ENCODE data around the gene NPR3. TPM values are rescaled to one million over a fixed set of nuclear protein-coding genes. Genes with fewer than 3 reads are reported as not detected.

Gene NPR3
- total and polyA plus RNA-seq, 2 experiments from 2014 or later = 0.07 to 0.15 TPM

- no peak for ATAC-seq
- H3K9me3 Mint-ChIP-seq = no peaks in the 10 kb centered on the region
- no peaks in the 10 kb centered on the region for H4K20me1 ChIP-seq (replicated peaks; ENCODE audit: insufficient read depth)
- no peaks in the 10 kb centered on the region for H3K27me3 ChIP-seq (ENCODE audit: insufficient read depth)
- no peaks in the 10 kb centered on the region for H3K79me2 ChIP-seq (replicated peaks; ENCODE audit: insufficient read depth)
- no peaks in the 10 kb centered on the region for H3K36me3 ChIP-seq (ENCODE audit: insufficient read depth)
- H3K9me2 ChIP-seq (ENCODE audit: insufficient read depth) = peaks cover 5% of the 10 kb centered on the region
- H3K27me3 Mint-ChIP-seq (ENCODE audit: insufficient read depth, low read depth, poor library complexity) = peaks cover 5% of the 10 kb centered on the region
- no peak for DNase-seq (ENCODE audit: low spot score)
- no peaks in the 10 kb centered on the region for H3F3A ChIP-seq (replicated peaks; ENCODE audit: low read depth)
- no peaks in the 10 kb centered on the region for H3K4me1 ChIP-seq (ENCODE audit: insufficient read depth)
- TF ChIP-seq ZNF331 (CRISPR knock-in tag; IDR thresholded peaks at IDR 0.05; ENCODE audit: low read depth) (no peak), NANOG (IDR thresholded peaks at IDR 0.05; ENCODE audit: borderline replicate concordance) (no peak), EZH2 (IDR thresholded peaks at IDR 0.05; ENCODE audit: low read depth, unreplicated experiment) (no peak)
- TF ChIP-seq, protein P1, sequence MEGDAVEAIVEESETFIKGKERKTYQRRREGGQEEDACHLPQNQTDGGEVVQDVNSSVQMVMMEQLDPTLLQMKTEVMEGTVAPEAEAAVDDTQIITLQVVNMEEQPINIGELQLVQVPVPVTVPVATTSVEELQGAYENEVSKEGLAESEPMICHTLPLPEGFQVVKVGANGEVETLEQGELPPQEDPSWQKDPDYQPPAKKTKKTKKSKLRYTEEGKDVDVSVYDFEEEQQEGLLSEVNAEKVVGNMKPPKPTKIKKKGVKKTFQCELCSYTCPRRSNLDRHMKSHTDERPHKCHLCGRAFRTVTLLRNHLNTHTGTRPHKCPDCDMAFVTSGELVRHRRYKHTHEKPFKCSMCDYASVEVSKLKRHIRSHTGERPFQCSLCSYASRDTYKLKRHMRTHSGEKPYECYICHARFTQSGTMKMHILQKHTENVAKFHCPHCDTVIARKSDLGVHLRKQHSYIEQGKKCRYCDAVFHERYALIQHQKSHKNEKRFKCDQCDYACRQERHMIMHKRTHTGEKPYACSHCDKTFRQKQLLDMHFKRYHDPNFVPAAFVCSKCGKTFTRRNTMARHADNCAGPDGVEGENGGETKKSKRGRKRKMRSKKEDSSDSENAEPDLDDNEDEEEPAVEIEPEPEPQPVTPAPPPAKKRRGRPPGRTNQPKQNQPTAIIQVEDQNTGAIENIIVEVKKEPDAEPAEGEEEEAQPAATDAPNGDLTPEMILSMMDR (conservative IDR thresholded peaks at IDR 0.05; ENCODE audit: low read depth in 2 of 2) = no peak
- TF ChIP-seq, protein P2, sequence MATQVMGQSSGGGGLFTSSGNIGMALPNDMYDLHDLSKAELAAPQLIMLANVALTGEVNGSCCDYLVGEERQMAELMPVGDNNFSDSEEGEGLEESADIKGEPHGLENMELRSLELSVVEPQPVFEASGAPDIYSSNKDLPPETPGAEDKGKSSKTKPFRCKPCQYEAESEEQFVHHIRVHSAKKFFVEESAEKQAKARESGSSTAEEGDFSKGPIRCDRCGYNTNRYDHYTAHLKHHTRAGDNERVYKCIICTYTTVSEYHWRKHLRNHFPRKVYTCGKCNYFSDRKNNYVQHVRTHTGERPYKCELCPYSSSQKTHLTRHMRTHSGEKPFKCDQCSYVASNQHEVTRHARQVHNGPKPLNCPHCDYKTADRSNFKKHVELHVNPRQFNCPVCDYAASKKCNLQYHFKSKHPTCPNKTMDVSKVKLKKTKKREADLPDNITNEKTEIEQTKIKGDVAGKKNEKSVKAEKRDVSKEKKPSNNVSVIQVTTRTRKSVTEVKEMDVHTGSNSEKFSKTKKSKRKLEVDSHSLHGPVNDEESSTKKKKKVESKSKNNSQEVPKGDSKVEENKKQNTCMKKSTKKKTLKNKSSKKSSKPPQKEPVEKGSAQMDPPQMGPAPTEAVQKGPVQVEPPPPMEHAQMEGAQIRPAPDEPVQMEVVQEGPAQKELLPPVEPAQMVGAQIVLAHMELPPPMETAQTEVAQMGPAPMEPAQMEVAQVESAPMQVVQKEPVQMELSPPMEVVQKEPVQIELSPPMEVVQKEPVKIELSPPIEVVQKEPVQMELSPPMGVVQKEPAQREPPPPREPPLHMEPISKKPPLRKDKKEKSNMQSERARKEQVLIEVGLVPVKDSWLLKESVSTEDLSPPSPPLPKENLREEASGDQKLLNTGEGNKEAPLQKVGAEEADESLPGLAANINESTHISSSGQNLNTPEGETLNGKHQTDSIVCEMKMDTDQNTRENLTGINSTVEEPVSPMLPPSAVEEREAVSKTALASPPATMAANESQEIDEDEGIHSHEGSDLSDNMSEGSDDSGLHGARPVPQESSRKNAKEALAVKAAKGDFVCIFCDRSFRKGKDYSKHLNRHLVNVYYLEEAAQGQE (IDR thresholded peaks at IDR 0.05; ENCODE audit: unreplicated experiment) = no peak
- H3K4me3 ChIP-seq = no peak overlapping the region
- H3K27ac ChIP-seq (ENCODE audit: low read depth) = no peak overlapping the region
- H3K4me3 Mint-ChIP-seq = no peak overlapping the region
- H3K27ac Mint-ChIP-seq = no peak overlapping the region
- no peak overlapping the region for H3K4me2 ChIP-seq
- H3K36me3 Mint-ChIP-seq (ENCODE audit: low read depth) = no peaks in the 10 kb centered on the region
- no peak overlapping the region for H2AFZ ChIP-seq
- H3K4me1 Mint-ChIP-seq = no peaks in the 10 kb centered on the region
Measured at GRCh38 chr5:32771037-32771436, 59.9 kb downstream of the NPR3 start.

DNA sequence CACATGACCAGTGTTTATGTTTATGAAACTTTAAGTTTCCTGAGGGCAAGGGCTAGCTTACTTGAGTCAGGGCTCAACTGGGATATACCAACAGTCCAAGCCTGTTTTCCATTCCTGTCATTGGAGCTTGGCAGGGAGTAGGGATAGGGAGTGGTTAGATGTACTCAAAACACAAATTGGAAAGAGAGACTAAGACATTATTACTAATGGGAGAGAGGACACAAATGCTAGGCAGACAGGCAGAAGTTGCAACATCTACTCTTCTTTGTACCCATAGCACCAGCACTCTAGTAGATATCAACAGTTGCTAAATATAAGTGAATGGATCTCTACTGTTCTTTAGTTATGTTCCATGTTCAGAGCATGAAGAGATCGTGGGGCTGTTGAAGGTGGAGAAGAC lies 62.8 kb downstream of the NPR3 start:
- Histone ChIP-seq H4K20me1 (replicated peaks; ENCODE audit: insufficient read depth) (no peaks in the 10 kb centered on the region), H3K27ac (ENCODE audit: low read depth) (no peak overlapping the region), H3K4me1 (ENCODE audit: insufficient read depth) (no peaks in the 10 kb centered on the region), H3K9me2 (ENCODE audit: insufficient read depth) (no peaks in the 10 kb centered on the region; the same call in 1 of the 2 replicates), H3K4me2 (no peak overlapping the region), H3K79me2 (replicated peaks; ENCODE audit: insufficient read depth) (no peaks in the 10 kb centered on the region), H3F3A (replicated peaks; ENCODE audit: low read depth) (no peaks in the 10 kb centered on the region), H3K4me3 (no peak overlapping the region), H2AFZ (no peak overlapping the region), H3K27me3 (ENCODE audit: insufficient read depth) (no peaks in the 10 kb centered on the region), H3K36me3 (ENCODE audit: insufficient read depth) (no peaks in the 10 kb centered on the region)
- no peak overlapping the region for H3K27ac Mint-ChIP-seq
- no peak overlapping the region for H3K4me3 Mint-ChIP-seq
- no peak for ATAC-seq
- no peaks in the 10 kb centered on the region for H3K4me1 Mint-ChIP-seq
- no peak for DNase-seq (ENCODE audit: low spot score)
- peaks cover 9% of the 10 kb centered on the region for H3K27me3 Mint-ChIP-seq (ENCODE audit: insufficient read depth, low read depth, poor library complexity)
- H3K9me3 Mint-ChIP-seq = no peaks in the 10 kb centered on the region
- H3K36me3 Mint-ChIP-seq (ENCODE audit: low read depth) = no peaks in the 10 kb centered on the region; the same call in 2 of the 3 replicates
- TF ChIP-seq CREB1 (CRISPR knock-in tag; IDR thresholded peaks at IDR 0.05; ENCODE audit: low read depth) = no peak
- TF ChIP-seq EZH2phosphoT487 (IDR thresholded peaks at IDR 0.05; ENCODE audit: unreplicated experiment) = no peak
- TF ChIP-seq STAT1 (IDR thresholded peaks at IDR 0.05; ENCODE audit: unreplicated experiment) = no peak
- TF ChIP-seq, protein P1 (conservative IDR thresholded peaks at IDR 0.05; ENCODE audit: low read depth in 2 of 2) = no peak
- no peak for TF ChIP-seq ZNF331 (CRISPR knock-in tag; IDR thresholded peaks at IDR 0.05; ENCODE audit: low read depth)
- no peak for TF ChIP-seq ZNF114 (CRISPR knock-in tag; IDR thresholded peaks at IDR 0.05)
- TF ChIP-seq NANOG (IDR thresholded peaks at IDR 0.05; ENCODE audit: borderline replicate concordance) = no peak
- TF ChIP-seq POLR2AphosphoS5 (IDR thresholded peaks at IDR 0.05; ENCODE audit: low read depth) = no peak
- TF ChIP-seq, protein P2 (IDR thresholded peaks at IDR 0.05; ENCODE audit: unreplicated experiment) = no peak
- TF ChIP-seq JUNB (IDR thresholded peaks at IDR 0.05; ENCODE audit: unreplicated experiment) = no peak
- no peak for TF ChIP-seq EZH2 (IDR thresholded peaks at IDR 0.05; ENCODE audit: low read depth, unreplicated experiment)

Measured in GM23338 (cell line).